Mammary epithelial cell (primary cell): ENCODE data around the gene LDLRAP1.

Experiments used
- CTCF ChIP-seq, 2 donors: IDR thresholded peaks in 1 of 2; conservative IDR thresholded peaks in 1 of 2; 2 replicates each; pipeline ENCODE4 v1.5.1; 2011 to 2012; ENCODE audit warnings: inconsistent platforms in 2 of 2, low read length in 2 of 2, mild to moderate bottlenecking in 2 of 2, control low read depth in 1 of 2, low read depth in 1 of 2; ENCODE audit not compliant: insufficient read depth in 1 of 2; ENCODE audit errors: extremely low read depth in 1 of 2
- EZH2 ChIP-seq: IDR thresholded peaks from 2 replicates; pipeline ENCODE4 v1.6.1; 2012; ENCODE audit warnings: low read length, inconsistent platforms, borderline replicate concordance

- no peak for TF ChIP-seq CTCF (conservative IDR thresholded peaks at IDR 0.05 in 1 of 2, IDR thresholded peaks at IDR 0.05 in 1 of 2; ENCODE audit: extremely low read depth in 1 of 2, insufficient read depth in 1 of 2, low read depth in 1 of 2, low read length in 2 of 2)
- no peak for TF ChIP-seq EZH2
Measured at GRCh38 chr1:25556791-25557476, 13.5 kb downstream of the LDLRAP1 start.
